Erythroblast (primary cell): Measurements from ENCODE around the gene CPNE2.

ENCODE experiments used
- GATA1 ChIP-seq: IDR thresholded peaks from 2 replicates; pipeline ENCODE4 v1.6.1; 2011; ENCODE audit warnings: low read depth, mild to moderate bottlenecking, control low read depth, low read length, moderate library complexity
- POLR2A ChIP-seq: IDR thresholded peaks from 2 replicates; pipeline ENCODE4 v1.6.1; 2011; ENCODE audit warnings: mild to moderate bottlenecking, low read length

- TF ChIP-seq POLR2A, result no peak
- TF ChIP-seq GATA1, result no peak
Observed at GRCh38 chr16:57092786-57093411, 516 bp downstream of the CPNE2 start.
